GM21390 (cell line): ENCODE measurements around the gene SMIM13.

Source experiments
- ATAC-seq: cut with Tn5 transposase; IDR thresholded peaks from one replicate; pipeline ENCODE4 v1.9.1; 2021; ENCODE audit not compliant: unreplicated experiment

The SMIM13 gene

DNA sequence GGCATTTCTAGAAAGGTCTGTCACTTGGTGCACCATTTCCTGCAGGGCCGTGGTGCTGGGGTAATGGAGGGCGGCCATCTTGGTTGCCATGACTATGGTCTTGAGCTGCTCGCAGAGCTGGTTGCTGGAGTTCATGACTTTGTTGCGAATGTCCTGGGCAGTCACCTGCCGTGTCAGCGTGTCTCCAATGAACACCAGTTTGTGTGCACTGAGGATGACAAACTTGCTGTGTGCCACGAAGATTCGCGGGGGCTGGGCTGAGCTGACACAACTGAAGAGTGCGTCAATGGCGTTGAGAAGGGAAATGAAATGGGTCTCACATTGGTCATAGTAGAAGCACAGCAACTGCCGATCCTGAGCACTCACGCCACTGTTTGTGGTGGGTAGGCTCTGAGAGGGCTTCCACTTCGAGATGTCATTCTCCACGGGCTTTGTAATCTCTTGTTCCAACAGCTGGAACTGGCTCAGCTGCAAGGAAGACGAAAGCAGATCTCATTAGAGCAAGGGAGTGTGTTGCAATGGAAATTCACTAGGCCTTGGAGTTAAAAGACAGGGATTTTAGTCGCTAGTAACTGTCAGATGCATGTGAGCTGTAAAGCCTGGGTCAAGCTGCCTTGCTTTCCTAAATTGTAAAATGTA lies 91.7 kb downstream of the SMIM13 start:
- no peak for ATAC-seq

DNA sequence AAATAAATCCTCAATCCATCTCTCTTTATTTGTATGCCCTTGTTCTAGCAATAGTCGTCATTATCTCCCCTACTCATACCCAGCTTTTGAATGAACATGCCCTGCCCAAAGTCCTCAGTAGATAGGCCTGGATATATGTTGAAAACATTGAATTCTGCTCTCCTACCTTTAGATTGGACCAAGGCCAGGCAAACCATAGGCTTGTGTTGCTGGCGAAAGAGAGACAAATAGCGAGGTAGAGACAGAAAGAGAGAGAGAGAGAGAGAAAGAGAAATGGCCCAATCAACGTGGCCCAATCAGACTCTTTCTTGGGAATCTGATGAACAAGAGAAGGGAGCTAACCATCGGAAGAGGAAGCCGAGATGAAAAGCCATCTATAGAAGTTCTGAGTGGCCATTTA lies 93.7 kb downstream of the SMIM13 start:
- no peak for ATAC-seq
